Kidney epithelial cell (primary cell): ENCODE results near the gene TMX1. TPM values are rescaled to one million over a fixed set of nuclear protein-coding genes. Genes with fewer than 3 reads are reported as not detected.

Experiments
- DNase-seq: peaks from one replicate; pipeline ENCODE4 v3.0.0-alpha.2; 2010; ENCODE audit warnings: low read depth
- H3K27me3 ChIP-seq: 2 replicates; pipeline ENCODE4 v1.6.0; 2011; ENCODE audit warnings: low read length; ENCODE audit not compliant: control insufficient read depth, insufficient read depth
- H3K36me3 ChIP-seq: 2 replicates; pipeline ENCODE4 v1.5.1; 2011; ENCODE audit warnings: low read length; ENCODE audit not compliant: control insufficient read depth, insufficient read depth
- H3K4me3 ChIP-seq: 2 replicates; pipeline ENCODE4 v1.5.1; 2011; ENCODE audit warnings: low read depth, mild to moderate bottlenecking, control low read depth, low read length
- total RNA-seq: library from RNA; depleted of rRNA; stranded (reverse); fragments of >200 nt; gene quantifications from 2 replicates; pipeline ENCODE4 v1.2.3, GENCODE V29; 2015
- TF ChIP-seq, protein P1 (sequence below): IDR thresholded peaks from 2 replicates; pipeline ENCODE4 v1.5.1; 2011; ENCODE audit warnings: mild to moderate bottlenecking, moderate library complexity, low read length, control low read depth, inconsistent platforms; ENCODE audit not compliant: insufficient read depth, poor library complexity, severe bottlenecking

TMX1 gene, protein sequence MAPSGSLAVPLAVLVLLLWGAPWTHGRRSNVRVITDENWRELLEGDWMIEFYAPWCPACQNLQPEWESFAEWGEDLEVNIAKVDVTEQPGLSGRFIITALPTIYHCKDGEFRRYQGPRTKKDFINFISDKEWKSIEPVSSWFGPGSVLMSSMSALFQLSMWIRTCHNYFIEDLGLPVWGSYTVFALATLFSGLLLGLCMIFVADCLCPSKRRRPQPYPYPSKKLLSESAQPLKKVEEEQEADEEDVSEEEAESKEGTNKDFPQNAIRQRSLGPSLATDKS
- total RNA-seq = 34.3 and 43.2 TPM in 2 replicates

DNA sequence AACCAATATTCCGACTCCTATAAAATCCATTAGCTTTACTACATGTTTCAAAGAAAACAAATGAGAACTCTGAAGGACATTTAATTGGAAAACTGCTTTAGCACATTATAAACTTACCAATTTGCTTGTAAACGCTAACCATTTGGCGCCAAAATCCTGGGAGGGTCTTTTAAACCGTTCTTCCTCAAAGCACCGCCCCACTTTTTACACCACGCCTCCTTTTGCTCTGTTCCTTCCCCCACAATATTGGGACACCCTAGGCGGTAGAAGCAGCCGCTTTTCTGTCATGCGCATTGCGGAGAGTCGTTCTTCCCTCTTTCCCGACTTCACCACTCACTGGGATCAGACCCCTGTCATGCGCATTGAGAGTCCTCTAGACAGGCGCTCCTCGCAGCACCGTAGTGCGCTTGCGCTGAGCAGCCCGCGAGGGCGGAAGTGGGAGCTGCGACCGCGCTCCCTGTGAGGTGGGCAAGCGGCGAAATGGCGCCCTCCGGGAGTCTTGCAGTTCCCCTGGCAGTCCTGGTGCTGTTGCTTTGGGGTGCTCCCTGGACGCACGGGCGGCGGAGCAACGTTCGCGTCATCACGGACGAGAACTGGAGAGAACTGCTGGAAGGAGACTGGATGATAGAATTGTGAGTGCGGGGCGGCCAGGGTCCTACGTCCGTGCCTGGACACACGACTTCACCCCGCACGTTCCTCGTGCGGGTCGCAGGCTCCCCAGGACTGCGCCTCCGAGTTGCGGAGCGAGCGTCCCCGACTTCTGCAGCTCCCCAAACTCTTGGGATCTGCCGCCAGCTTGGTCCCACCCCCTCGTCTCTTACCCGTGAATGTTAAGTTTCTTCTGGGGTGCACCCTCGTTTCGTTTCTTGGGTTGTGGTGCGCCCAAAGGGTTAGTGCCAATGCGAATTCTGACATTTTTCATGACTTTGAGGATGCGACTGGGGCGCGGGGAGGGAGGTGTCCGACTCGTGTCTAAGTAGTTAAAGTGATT lies at the start of gene TMX1:
TMX1 (plus strand) TSS at position 435 of the 991 bp plus-strand sequence; CDS start at position 481, 46 bp downstream.
- Histone ChIP-seq H3K27me3 (no peaks in the 10 kb centered on the region), H3K4me3 (peak within 1 kb of the TSS; percentile 60), H3K36me3 (no peaks in the 10 kb centered on the region)
- peak; percentile 94 for DNase-seq
- TF ChIP-seq, protein P1, sequence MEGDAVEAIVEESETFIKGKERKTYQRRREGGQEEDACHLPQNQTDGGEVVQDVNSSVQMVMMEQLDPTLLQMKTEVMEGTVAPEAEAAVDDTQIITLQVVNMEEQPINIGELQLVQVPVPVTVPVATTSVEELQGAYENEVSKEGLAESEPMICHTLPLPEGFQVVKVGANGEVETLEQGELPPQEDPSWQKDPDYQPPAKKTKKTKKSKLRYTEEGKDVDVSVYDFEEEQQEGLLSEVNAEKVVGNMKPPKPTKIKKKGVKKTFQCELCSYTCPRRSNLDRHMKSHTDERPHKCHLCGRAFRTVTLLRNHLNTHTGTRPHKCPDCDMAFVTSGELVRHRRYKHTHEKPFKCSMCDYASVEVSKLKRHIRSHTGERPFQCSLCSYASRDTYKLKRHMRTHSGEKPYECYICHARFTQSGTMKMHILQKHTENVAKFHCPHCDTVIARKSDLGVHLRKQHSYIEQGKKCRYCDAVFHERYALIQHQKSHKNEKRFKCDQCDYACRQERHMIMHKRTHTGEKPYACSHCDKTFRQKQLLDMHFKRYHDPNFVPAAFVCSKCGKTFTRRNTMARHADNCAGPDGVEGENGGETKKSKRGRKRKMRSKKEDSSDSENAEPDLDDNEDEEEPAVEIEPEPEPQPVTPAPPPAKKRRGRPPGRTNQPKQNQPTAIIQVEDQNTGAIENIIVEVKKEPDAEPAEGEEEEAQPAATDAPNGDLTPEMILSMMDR = peak; percentile 19

DNA sequence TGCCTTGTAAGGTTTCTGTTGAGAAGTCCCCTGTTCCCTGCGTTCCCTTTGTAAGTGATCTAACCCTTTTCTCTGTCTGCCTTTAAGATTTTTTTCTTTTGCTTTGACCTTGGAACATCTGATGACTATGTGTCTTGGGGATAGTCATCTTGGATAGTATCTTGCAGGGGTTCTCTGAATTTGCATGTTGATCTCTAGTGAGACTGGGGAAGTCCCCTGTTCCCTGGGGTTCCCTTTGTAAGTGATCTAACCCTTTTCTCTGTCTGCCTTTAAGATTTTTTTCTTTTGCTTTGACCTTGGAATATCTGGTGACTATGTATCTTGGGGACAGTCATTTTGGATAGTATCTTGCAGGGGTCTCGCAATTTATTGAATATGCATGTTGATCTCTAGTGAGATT lies 38.2 kb upstream of the TMX1 start:
- H3K27me3 ChIP-seq = no peaks in the 10 kb centered on the region
- H3K36me3 ChIP-seq = no peaks in the 10 kb centered on the region
- TF ChIP-seq, protein P1 = no peak
- H3K4me3 ChIP-seq = no peak overlapping the region
- no peak for DNase-seq

GRCh38 chr14:51202914-51203665 lies 37.0 kb upstream of the TMX1 start:
- Histone ChIP-seq H3K27me3 (no peaks in the 10 kb centered on the region), H3K36me3 (no peaks in the 10 kb centered on the region), H3K4me3 (no peak overlapping the region)
- TF ChIP-seq, protein P1 = no peak
- DNase-seq = no peak

DNA sequence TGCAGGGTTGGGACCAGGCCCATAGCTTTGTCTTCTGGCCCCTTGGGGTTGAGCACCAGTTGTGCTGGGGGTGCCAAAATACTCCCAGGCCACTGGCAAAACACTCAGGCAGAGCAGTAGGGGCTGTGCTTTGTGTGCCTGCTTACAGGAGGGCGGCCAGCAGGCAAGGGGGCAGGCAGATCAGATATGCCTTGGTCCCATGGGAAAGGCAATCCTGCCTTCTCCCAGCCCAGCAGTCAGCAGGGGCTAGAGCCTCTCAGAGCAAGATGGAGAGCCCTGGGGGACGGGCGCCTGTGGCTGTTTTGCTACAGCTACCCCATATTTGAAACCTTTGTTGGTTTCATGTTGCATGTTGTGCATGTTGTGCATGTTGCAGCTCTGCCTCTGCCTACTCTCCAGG lies 36.2 kb upstream of the TMX1 start:
- TF ChIP-seq, protein P1 = no peak
- Histone ChIP-seq H3K4me3 (no peak overlapping the region), H3K36me3 (no peaks in the 10 kb centered on the region), H3K27me3 (no peaks in the 10 kb centered on the region)
- no peak for DNase-seq

GRCh38 chr14:51205486-51205885 lies 34.6 kb upstream of the TMX1 start:
- Histone ChIP-seq H3K27me3 (no peaks in the 10 kb centered on the region), H3K36me3 (no peaks in the 10 kb centered on the region), H3K4me3 (no peak overlapping the region)
- TF ChIP-seq, protein P1 = no peak
- no peak for DNase-seq
